HepG2 (cell line): ENCODE results near the gene YIPF2. TPM values are rescaled to one million over a fixed set of nuclear protein-coding genes. Genes with fewer than 3 reads are reported as not detected.
A peak's percentile ranks its signal among the peaks of the same experiment; 100 is the strongest.

Experiments
- ERF ChIP-seq: IDR thresholded peaks from 2 replicates; pipeline ENCODE4 v1.6.1; 2018; ENCODE audit warnings: missing biosample characterization, missing genetic modification reagents
- GABPA ChIP-seq, 2 experiments: IDR thresholded peaks; 2 replicates each; pipeline ENCODE4 v1.6.1; 2011 to 2016; ENCODE audit warnings: low read depth in 2 of 2, low read length in 1 of 2, missing biosample characterization in 1 of 2, missing genetic modification characterization in 1 of 2
- GATAD2A ChIP-seq: IDR thresholded peaks from 2 replicates; pipeline ENCODE4 v1.6.1; 2016
- HNF4A ChIP-seq: sonication (generic); formaldehyde crosslinking; IDR thresholded peaks from 2 replicates; pipeline ENCODE4 v1.4.0; 2020; ENCODE audit warnings: missing genetic modification reagents
- KDM3A ChIP-seq: IDR thresholded peaks from 2 replicates; pipeline ENCODE4 v1.6.1; 2018; ENCODE audit warnings: low read depth, missing compliant biosample characterization
- PPARG ChIP-seq: conservative IDR thresholded peaks from 2 replicates; pipeline ENCODE4 v1.6.1; 2016; ENCODE audit warnings: missing biosample characterization, missing genetic modification reagents
- RBM22 ChIP-seq: fragments of 200-400 bp; formaldehyde crosslinking; optimal IDR thresholded peaks from 2 replicates; pipeline ENCODE3; 2017; ENCODE audit warnings: mild to moderate bottlenecking, low read length, moderate library complexity
- SKI ChIP-seq: fragments of 450-650 bp; IDR thresholded peaks from one replicate; pipeline ENCODE4 v1.6.1; 2018; ENCODE audit warnings: mild to moderate bottlenecking; ENCODE audit not compliant: partially characterized antibody
- SMC3 ChIP-seq: IDR thresholded peaks from 2 replicates; pipeline ENCODE4 v1.6.1; 2011; ENCODE audit warnings: low read length, improper control_type of control experiment
- STAG1 ChIP-seq: sonication (generic); formaldehyde crosslinking; IDR thresholded peaks from 2 replicates; pipeline ENCODE4 v1.4.0; 2020; ENCODE audit warnings: missing genetic modification reagents
- TEAD3 ChIP-seq: optimal IDR thresholded peaks from 2 replicates; pipeline ENCODE3; 2016; ENCODE audit warnings: borderline replicate concordance
- ZFP62 ChIP-seq: sonication (generic); formaldehyde crosslinking; IDR thresholded peaks from 2 replicates; pipeline ENCODE4 v1.4.0; 2020; ENCODE audit warnings: missing genetic modification reagents
- ZNF232 ChIP-seq: sonication (generic); formaldehyde crosslinking; IDR thresholded peaks from 2 replicates; pipeline ENCODE4 v1.4.0; 2020; ENCODE audit warnings: missing genetic modification reagents, borderline replicate concordance
- ZNF24 ChIP-seq: fragments of 450-650 bp; IDR thresholded peaks from 2 replicates; pipeline ENCODE4 v1.6.1; 2017; ENCODE audit warnings: antibody characterized with exemption, mild to moderate bottlenecking
- ZNF350 ChIP-seq: sonication (generic); formaldehyde crosslinking; IDR thresholded peaks from 2 replicates; pipeline ENCODE4 v1.4.0; 2020; ENCODE audit warnings: mild to moderate bottlenecking, low read depth, missing genetic modification reagents, borderline replicate concordance
- ZNF441 ChIP-seq: sonication (generic); formaldehyde crosslinking; IDR thresholded peaks from 2 replicates; pipeline ENCODE4 v1.7.0; 2021; ENCODE audit warnings: missing genetic modification reagents, borderline replicate concordance
- ZSCAN22 ChIP-seq: sonication (generic); formaldehyde crosslinking; IDR thresholded peaks from 2 replicates; pipeline ENCODE4 v1.4.0; 2020; ENCODE audit warnings: mild to moderate bottlenecking, missing genetic modification reagents
- polyA plus RNA-seq, 8 experiments: library from polyadenylated mRNA; depleted of rRNA in 3 of 8; stranded (reverse) in 7 of 8; unstranded in 1 of 8; fragments of >200 nt; fragmentation: Illumina TruSeq in 4 of 8; extraction: Trizol in 4 of 8; gene quantifications; 2 replicates each; pipeline versions ENCODE4 v1.2.1 to v1.2.3, GENCODE V29; 2011 to 2016; ENCODE audit warnings: low read depth in 4 of 8, missing spikeins in 1 of 8, mixed read lengths in 1 of 8; ENCODE audit not compliant: insufficient read depth in 1 of 8
- total RNA-seq, 5 experiments: library from RNA; depleted of rRNA; stranded (reverse); fragments of >200 nt; fragmentation: Illumina TruSeq; extraction: Trizol; gene quantifications; 2 replicates each; pipeline ENCODE4 v1.2.3, GENCODE V29; 2016; ENCODE audit warnings: low read depth in 1 of 5
- TF ChIP-seq, protein P1 (sequence below): sonication (generic); formaldehyde crosslinking; IDR thresholded peaks from 2 replicates; pipeline ENCODE4 v1.5.0; 2020; ENCODE audit warnings: mild to moderate bottlenecking, missing genetic modification reagents, moderate library complexity
- TF ChIP-seq, protein P2 (sequence below): IDR thresholded peaks from 2 replicates; pipeline ENCODE4 v1.6.1; 2018; ENCODE audit warnings: missing genetic modification reagents, mild to moderate bottlenecking, missing compliant biosample characterization
- TF ChIP-seq, protein P3 (sequence below): sonication (generic); formaldehyde crosslinking; IDR thresholded peaks from 2 replicates; pipeline ENCODE4 v1.5.1; 2020; ENCODE audit warnings: mild to moderate bottlenecking, moderate library complexity, missing genetic modification reagents
- TF ChIP-seq, protein P4 (sequence below): IDR thresholded peaks from 2 replicates; pipeline ENCODE4 v1.6.1; 2012; ENCODE audit warnings: inconsistent platforms
- TF ChIP-seq, protein P5 (sequence below): sonication (generic); formaldehyde crosslinking; IDR thresholded peaks from 2 replicates; pipeline ENCODE4 v1.4.0; 2020; ENCODE audit warnings: missing genetic modification reagents
- TF ChIP-seq, protein P6 (sequence below): sonication (generic); formaldehyde crosslinking; IDR thresholded peaks from 2 replicates; pipeline ENCODE4 v1.4.0; 2020; ENCODE audit warnings: missing genetic modification reagents, mild to moderate bottlenecking, borderline replicate concordance

YIPF2 gene
- total and polyA plus RNA-seq, 2 of the 13 experiments (the other 11 are each of a cell fraction or from before 2014, with no cell fraction given): 37.3 to 53.2 TPM

DNA sequence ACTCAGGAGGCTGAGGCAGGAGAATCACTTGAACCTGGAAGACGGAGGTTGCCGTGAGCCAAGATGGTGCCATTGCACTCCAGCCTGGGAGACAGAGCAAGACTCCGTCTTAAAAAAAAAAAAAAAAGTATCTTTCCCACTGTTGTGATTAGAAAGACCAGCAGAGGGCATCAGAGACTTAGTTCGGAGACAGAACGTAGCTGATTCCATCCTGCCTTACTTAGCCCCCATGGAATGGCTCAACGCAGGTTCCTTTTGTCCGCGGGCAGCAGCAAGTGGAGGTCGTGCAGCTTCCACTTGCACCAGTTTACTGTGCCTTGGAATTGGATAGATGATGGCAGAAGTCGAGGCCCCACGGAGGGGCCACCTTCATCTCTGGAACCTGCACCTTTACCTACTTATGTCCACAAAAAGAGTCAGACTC lies 8.2 kb upstream of the YIPF2 start (continued):
- TF ChIP-seq ZNF24 (no peak), TEAD3 (CRISPR knock-in tag) (peak; percentile 65), ZSCAN22 (CRISPR knock-in tag) (no peak), STAG1 (CRISPR knock-in tag) (peak; percentile 83), ZNF232 (no peak), HNF4A (no peak), ERF (peak; percentile 65; the same call in 1 of the 2 replicates), ZNF441 (CRISPR knock-in tag) (peak; percentile 99), ZFP62 (no peak), GABPA (IDR thresholded peaks at IDR 0.05; ENCODE audit: low read depth, low read length) (no peak), GABPA (CRISPR knock-in tag; IDR thresholded peaks at IDR 0.05; ENCODE audit: low read depth) (no peak), PPARG (CRISPR knock-in tag) (0 out of 2 replicates have a peak, but pooled peaks have one; percentile 23), ZNF350 (0 out of 2 replicates have a peak, but pooled peaks have one; percentile 21), GATAD2A (CRISPR knock-in tag) (peak; percentile 41; the same call in 1 of the 2 replicates), SKI (no peak), RBM22 (no peak), KDM3A (0 out of 2 replicates have a peak, but pooled peaks have one; percentile 67), SMC3 (peak; percentile 79)
- TF ChIP-seq, protein P1, sequence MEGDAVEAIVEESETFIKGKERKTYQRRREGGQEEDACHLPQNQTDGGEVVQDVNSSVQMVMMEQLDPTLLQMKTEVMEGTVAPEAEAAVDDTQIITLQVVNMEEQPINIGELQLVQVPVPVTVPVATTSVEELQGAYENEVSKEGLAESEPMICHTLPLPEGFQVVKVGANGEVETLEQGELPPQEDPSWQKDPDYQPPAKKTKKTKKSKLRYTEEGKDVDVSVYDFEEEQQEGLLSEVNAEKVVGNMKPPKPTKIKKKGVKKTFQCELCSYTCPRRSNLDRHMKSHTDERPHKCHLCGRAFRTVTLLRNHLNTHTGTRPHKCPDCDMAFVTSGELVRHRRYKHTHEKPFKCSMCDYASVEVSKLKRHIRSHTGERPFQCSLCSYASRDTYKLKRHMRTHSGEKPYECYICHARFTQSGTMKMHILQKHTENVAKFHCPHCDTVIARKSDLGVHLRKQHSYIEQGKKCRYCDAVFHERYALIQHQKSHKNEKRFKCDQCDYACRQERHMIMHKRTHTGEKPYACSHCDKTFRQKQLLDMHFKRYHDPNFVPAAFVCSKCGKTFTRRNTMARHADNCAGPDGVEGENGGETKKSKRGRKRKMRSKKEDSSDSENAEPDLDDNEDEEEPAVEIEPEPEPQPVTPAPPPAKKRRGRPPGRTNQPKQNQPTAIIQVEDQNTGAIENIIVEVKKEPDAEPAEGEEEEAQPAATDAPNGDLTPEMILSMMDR (CRISPR knock-in tag): peak; percentile 87
- TF ChIP-seq, protein P2, sequence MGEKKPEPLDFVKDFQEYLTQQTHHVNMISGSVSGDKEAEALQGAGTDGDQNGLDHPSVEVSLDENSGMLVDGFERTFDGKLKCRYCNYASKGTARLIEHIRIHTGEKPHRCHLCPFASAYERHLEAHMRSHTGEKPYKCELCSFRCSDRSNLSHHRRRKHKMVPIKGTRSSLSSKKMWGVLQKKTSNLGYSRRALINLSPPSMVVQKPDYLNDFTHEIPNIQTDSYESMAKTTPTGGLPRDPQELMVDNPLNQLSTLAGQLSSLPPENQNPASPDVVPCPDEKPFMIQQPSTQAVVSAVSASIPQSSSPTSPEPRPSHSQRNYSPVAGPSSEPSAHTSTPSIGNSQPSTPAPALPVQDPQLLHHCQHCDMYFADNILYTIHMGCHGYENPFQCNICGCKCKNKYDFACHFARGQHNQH (CRISPR knock-in tag): 0 out of 2 replicates have a peak, but pooled peaks have one; percentile 18
- TF ChIP-seq, protein P3, sequence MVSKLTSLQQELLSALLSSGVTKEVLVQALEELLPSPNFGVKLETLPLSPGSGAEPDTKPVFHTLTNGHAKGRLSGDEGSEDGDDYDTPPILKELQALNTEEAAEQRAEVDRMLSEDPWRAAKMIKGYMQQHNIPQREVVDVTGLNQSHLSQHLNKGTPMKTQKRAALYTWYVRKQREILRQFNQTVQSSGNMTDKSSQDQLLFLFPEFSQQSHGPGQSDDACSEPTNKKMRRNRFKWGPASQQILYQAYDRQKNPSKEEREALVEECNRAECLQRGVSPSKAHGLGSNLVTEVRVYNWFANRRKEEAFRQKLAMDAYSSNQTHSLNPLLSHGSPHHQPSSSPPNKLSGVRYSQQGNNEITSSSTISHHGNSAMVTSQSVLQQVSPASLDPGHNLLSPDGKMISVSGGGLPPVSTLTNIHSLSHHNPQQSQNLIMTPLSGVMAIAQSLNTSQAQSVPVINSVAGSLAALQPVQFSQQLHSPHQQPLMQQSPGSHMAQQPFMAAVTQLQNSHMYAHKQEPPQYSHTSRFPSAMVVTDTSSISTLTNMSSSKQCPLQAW (CRISPR knock-in tag): no peak
- TF ChIP-seq, protein P4, sequence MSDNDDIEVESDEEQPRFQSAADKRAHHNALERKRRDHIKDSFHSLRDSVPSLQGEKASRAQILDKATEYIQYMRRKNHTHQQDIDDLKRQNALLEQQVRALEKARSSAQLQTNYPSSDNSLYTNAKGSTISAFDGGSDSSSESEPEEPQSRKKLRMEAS: no peak
- TF ChIP-seq, protein P5, sequence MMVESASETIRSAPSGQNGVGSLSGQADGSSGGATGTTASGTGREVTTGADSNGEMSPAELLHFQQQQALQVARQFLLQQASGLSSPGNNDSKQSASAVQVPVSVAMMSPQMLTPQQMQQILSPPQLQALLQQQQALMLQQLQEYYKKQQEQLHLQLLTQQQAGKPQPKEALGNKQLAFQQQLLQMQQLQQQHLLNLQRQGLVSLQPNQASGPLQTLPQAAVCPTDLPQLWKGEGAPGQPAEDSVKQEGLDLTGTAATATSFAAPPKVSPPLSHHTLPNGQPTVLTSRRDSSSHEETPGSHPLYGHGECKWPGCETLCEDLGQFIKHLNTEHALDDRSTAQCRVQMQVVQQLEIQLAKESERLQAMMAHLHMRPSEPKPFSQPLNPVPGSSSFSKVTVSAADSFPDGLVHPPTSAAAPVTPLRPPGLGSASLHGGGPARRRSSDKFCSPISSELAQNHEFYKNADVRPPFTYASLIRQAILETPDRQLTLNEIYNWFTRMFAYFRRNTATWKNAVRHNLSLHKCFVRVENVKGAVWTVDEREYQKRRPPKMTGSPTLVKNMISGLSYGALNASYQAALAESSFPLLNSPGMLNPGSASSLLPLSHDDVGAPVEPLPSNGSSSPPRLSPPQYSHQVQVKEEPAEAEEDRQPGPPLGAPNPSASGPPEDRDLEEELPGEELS (CRISPR knock-in tag): no peak
- TF ChIP-seq, protein P6, sequence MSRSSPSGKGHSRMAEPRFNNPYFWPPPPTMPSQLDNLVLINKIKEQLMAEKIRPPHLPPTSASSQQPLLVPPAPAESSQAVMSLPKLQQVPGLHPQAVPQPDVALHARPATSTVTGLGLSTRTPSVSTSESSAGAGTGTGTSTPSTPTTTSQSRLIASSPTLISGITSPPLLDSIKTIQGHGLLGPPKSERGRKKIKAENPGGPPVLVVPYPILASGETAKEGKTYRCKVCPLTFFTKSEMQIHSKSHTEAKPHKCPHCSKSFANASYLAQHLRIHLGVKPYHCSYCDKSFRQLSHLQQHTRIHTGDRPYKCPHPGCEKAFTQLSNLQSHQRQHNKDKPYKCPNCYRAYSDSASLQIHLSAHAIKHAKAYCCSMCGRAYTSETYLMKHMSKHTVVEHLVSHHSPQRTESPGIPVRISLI: peak; percentile 98
